Peyer's patch (tissue), 4 donors: ENCODE data around the gene ELK4.

Experiments used
- POLR2A ChIP-seq, 2 donors: fragments of 450-650 bp; IDR thresholded peaks; one replicate each; pipeline ENCODE4 v1.5.1; 2017; ENCODE audit warnings: antibody characterized with exemption in 2 of 2, mild to moderate bottlenecking in 2 of 2, moderate library complexity in 2 of 2
- TF ChIP-seq, protein P1 (sequence below), 6 experiments: fragments of 450-650 bp in 4 of 6; fragments of 200-600 bp in 2 of 6; sonication (generic) in 1 of 6; IDR thresholded peaks; one replicate each; pipeline ENCODE4 v1.5.1; 2017 to 2019; ENCODE audit warnings: antibody characterized with exemption in 6 of 6, mild to moderate bottlenecking in 3 of 6, moderate library complexity in 1 of 6

DNA sequence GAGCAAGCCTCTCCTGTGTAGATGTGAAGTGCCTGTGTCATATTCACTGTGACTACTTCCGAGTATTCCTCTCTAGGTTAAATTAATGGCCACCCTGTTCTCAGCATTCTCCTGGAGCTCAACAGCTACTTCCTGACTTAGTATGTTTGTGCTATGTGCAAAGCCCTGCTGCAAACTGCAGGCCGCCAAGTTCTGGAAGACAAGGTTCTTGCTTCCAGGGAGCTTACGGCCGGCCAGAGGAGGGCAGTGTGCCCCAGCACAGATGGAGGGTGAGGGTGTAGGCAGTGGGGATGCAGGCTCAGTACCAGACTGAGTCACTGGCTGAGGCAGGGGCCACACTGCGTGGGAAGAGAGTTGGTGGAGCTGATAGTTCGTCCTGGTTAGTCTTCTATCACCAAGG, 43.2 kb downstream of the ELK4 start:
- TF ChIP-seq, protein P1, sequence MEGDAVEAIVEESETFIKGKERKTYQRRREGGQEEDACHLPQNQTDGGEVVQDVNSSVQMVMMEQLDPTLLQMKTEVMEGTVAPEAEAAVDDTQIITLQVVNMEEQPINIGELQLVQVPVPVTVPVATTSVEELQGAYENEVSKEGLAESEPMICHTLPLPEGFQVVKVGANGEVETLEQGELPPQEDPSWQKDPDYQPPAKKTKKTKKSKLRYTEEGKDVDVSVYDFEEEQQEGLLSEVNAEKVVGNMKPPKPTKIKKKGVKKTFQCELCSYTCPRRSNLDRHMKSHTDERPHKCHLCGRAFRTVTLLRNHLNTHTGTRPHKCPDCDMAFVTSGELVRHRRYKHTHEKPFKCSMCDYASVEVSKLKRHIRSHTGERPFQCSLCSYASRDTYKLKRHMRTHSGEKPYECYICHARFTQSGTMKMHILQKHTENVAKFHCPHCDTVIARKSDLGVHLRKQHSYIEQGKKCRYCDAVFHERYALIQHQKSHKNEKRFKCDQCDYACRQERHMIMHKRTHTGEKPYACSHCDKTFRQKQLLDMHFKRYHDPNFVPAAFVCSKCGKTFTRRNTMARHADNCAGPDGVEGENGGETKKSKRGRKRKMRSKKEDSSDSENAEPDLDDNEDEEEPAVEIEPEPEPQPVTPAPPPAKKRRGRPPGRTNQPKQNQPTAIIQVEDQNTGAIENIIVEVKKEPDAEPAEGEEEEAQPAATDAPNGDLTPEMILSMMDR (IDR thresholded peaks at IDR 0.05), result peak in 3 of 6 experiments; percentile 7 to 34 (median 29)
- TF ChIP-seq POLR2A (IDR thresholded peaks at IDR 0.05), result no peak
